Erythroblast (primary cell): Measurements from ENCODE around the gene TFDP1.

Source experiments
- GATA1 ChIP-seq: IDR thresholded peaks from 2 replicates; pipeline ENCODE4 v1.6.1; 2011; ENCODE audit warnings: low read depth, mild to moderate bottlenecking, control low read depth, low read length, moderate library complexity
- POLR2A ChIP-seq: IDR thresholded peaks from 2 replicates; pipeline ENCODE4 v1.6.1; 2011; ENCODE audit warnings: mild to moderate bottlenecking, low read length

- no peak for TF ChIP-seq POLR2A
- no peak for TF ChIP-seq GATA1
Measured at GRCh38 chr13:113629866-113630265, 45.3 kb downstream of the TFDP1 start.
